ENCODE data around the gene CHRNB1.

Gene CHRNB1

GRCh38 chr17:7438656-7439460 is 6.0 kb upstream of the CHRNB1 start:
- no peak for FAIRE-seq

GRCh38 chr17:7439462-7440112 is 5.3 kb upstream of the CHRNB1 start, which contains the start of gene FGF11:
TSS of gene FGF11 (plus strand) at chr17:7439512. CDS start at chr17:7439621, 109 bp downstream.
- no peak for FAIRE-seq

DNA sequence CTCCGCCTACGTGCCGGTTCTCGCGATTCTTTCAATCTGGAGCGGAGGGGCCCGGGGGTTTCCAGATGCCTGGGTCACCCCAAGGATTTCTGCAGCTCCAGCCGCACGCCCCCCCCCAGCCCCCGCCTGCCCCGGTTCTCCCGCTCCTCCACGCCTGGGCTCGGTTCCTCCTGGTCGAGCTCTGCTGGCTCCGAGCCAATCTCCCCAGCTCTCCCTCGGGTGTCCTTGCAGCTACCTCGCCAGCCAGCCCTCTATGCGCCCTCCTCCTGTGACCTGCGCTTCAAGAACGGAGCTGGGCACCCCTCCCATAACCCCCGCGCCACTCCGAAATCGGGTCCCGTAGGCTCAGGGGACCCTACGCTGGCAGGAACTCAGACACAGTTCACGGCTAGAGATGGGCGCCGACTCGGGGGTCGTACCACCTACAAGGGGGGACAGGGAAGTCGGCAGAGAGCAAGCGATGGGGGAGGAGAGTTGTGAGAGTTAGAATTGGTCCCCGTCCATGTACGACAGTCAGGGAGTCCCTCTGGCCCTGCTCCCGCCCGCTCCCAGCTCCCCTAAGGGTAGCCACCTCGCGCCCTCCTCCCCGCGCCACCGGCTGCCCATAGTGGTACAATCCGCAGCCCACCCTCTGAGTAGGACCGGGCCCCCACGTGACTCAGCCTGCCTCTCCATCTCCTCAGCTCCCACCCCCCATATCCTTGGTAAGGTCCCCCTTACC is 4.6 kb upstream of the CHRNB1 start:
- no peak for FAIRE-seq

DNA sequence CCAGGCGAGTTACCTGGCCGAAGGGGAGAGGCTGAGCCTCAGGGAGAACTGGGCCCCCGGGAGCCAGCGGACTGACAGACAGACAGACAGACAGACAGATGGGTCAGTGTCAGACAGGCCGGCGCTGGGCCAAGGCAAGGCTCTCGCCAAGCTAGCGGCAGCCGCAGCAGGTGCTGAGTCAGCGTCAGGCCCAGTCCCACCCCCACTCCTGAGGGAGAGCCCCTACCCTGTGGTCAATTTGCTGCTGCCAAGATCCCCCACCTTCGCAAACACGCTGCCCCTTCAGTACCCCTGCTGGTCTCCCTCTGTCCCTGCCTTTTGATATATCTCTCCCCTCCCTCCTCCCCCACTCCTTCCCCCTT is 4.0 kb upstream of the CHRNB1 start:
- no peak for FAIRE-seq

DNA sequence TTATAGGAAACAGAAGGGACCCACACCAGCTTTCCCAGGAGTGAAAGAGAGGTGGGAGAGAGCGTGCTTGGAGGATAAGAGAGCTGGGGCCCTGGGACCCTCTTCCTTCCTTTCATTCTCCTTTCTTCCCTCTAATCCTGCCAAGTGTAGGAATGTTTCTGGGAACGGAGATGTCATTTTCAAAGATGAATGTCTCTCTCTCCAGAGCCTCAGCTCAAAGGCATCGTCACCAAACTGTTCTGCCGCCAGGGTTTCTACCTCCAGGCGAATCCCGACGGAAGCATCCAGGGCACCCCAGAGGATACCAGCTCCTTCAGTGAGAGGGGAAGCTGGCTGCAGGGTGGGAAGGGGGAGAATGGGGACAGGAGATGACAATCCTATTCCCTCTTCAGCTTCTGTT is 3.6 kb upstream of the CHRNB1 start:
- no peak for FAIRE-seq

DNA sequence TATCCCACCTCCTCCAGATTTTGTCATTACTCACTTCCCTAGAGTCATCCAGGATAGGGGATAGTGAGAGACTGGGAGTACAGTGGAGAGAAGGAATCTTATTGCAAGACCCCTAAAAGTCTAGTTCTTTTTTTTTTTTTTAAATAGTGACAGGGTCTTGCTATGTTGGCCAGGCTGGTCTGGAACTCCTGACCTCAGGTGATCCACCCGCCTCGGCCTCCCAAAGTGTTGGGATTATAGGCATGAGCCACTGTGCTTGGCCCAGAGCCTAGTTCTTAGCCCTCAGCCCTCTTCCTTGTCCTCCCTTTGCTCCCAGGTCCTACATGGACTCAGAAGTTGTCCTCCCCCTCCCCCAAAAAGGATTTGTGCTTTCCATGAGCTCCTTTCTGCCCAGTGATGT is 2.7 kb upstream of the CHRNB1 start:
- FAIRE-seq, result no peak

DNA sequence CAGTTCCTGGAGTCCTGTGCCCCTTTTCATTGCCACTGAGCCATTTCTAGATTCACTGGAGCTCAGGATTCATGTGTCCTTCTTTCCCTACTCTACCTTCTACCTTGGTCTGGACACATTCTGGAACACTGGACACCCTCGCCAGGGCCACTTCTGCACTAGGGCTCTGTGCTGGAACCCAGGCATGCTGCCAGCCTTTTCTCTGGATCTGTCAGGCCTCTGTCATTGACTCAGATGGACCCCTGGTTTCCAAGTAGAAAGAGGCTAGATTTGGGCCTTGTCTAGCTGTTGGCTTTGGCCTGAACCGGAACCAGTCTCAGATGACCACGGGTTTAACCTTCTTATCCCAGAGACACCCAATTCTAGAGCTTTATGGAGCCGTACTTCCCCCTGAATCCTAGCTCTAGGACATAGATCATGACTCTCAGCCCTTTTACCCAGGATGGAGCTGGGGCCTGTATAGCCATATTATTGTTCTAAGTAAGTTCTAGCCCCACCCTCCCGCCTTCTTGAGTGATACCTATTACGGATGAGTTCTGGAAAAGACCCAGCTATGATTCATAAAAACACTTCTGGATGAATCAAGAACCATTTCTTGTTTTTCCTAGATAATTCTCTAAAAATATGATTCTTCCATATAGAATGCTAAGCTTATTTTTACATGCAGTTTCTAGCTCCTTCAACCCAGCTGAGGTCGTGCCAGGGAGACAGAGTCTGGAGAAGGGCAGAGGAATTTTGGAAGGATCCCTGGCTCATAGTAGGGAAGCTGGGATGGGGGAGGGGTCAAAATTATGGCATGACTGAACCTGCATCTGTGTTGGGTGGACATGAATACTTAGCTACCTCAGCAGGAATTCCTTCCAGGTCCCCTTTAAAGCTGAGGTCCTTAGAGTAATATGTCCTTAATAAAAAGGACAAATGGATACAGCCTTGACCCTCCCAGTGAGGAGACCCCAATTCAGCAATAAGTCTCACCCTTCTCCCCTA is 1.1 kb upstream of the CHRNB1 start:
- FAIRE-seq, result no peak

DNA sequence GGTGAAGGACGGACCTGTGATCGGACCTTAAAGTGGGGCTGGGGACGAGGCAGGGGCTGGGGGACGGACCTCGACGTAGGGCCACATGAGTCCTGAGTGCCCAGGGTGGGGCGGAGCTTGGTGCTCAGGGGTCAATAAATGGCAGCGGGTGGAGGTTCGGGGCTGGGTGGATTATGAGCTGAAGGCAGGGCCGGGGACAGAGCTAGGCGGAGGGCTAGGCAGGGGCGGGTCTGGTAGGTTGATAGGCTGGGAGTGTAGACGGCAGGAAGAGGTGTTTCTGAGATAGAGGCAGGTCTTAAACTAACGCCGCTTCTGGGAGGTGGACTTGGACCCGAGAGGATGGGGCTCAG is 733 bp downstream of the CHRNB1 start:
- FAIRE-seq, result no peak

- FAIRE-seq, result no peak
Observed at GRCh38 chr17:7448461-7448860, 3.6 kb downstream of the CHRNB1 start.

DNA sequence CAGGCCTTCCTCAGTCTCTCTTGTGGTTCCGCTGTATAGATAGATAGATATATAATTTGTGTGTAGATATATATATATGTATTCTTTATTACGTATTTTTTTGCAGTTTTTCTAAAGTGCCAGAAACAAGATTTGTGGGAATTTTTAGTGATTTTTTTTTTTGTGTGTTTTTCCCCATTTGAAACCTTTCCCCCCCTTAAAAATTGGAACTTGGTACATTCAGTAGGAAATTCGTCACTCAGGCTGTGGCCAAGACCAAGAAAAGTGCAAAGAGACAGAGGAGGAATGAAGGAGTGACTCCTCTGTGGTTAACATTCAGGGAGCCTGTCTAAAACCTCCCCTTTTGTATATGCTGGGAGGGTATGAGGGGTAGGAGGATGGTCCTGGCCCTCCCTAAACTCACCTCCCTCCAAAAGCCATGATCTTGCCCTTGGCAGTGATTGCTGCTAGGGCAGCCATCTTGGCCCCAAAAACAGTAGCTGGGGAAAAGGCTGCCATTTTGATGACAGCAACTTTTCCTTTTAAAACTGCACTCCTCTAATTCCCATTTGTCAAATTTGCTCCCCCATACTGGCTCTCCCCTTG is 15.2 kb downstream of the CHRNB1 start:
- no peak for FAIRE-seq

DNA sequence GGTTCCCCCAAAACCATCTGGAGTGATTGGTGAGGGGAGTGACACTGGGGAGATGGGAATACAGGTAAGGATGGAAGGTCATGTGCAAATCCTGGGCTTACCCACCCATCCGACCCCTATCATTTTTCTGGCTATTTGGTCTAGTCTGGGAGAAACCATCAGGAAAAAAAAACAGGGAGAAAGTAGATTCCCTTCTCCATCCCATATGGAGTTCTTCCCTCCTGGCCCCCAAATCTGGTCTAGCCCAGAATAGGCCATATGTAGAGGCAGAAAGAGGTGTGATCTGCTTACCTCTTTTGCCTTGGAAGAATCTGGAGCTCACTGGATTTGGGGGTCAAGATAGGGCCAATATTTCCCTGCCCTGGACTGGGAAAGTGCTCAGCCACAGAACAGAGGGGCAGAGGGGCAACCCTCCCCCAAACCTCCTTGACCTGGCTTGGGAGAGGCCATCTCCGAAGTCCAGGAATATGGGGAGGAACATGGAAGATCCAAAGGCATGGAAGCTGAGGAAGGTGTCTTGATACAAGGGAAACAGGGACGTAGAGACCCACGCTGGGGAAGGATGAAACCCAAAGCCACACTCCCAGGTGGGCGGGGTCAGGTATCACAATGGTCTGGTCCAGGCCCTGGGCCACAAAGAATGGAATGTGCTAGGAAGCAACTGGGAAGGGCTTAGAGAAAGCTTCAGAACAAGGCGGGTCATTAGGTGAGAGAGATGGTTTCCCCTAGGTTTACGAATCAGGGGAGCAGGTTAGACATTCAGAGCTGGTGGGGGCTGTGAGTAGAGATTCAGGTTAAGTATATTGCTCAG is 16.2 kb downstream of the CHRNB1 start:
- FAIRE-seq, result no peak

DNA sequence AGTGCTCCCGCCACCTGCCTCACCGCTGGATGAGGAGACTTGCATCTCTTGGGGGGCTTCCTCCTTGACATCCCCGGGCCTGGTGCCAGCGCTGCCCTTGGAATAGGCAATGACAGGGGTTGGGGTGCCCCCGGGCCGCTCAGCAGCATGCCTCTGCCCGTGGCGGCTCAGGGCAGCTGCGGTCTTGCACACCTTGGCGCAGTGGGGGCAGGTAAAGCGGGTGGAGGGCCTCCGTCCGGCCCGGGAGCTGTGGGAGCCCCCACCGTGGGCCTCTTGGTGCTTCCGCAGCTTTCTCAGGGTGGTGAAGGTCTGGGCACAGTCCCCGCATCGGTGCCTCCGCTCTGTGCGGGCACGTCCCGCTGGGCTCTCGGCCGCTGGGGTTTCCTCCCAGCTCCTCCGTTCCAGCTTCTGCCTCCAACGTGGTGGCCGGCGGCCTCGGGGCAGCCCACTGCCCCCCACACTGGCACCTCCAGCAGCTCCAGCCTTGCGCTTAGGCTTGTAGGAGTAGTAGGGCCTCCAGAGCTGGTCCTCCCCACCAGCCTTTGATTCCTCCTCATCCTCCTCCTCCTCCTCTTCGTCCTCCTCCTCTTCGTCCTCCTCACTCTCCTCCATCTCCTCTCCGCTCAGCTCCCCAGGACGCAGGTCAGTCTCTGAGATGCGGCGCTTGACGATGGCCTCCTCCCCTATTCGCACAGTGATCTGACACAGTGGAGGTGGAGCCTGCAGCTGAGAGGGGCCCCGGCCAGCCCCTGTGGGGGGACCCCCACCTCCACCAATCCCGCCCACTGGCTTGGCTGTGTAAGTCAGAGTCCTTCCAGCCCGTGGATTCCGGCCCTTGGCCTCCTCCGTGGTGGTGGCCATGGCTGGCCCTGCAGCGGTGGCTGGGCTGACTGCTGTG is 17.9 kb downstream of the CHRNB1 start:
- no peak for FAIRE-seq

DNA sequence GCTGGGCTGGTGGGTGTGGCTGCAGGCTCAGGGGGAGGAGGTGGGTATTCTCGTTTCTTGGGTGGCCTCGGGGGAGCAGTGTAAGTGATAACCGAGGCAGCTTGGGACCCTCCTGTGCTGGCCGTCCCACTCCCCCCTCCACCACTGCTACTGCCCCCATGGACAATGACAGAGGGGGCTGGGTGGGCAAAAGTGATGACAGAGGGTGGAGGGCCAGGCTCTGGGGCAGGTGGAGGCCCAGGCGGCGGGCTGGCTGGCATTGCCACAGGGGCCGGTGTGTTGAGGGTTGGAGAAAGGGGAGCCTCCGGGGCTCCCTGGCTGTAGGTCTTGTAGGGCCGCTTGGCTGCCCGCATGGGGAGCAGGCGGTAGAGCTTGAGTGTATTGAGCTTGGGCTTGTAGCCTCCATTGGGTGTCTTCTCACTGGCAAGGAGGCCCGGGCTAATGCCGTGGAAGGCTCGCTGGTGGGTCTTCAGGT is 18.5 kb downstream of the CHRNB1 start:
- no peak for FAIRE-seq

- FAIRE-seq, result no peak
Observed at GRCh38 chr17:7464081-7464480, 19.2 kb downstream of the CHRNB1 start.

GRCh38 chr17:7465597-7466275 is 20.9 kb downstream of the CHRNB1 start:
- no peak for FAIRE-seq

DNA sequence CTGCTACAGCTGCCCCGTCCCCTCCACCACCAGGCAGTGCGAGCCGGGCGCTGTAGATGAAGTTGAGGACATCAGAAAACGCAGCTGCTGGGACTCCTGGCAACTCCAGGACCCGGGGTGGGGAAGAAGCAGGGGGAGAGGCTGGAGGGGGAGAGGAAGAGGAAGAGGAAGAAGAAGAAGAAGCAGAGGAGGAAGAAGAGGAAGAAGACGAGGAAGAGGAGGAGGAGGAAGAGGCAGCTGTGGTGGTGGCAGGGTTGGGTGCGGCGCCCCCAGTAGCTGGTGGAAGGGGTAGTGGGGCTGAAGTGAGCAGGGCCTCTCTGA is 21.4 kb downstream of the CHRNB1 start:
- no peak for FAIRE-seq

GRCh38 chr17:7466639-7467341 is 21.9 kb downstream of the CHRNB1 start:
- FAIRE-seq, result no peak

DNA sequence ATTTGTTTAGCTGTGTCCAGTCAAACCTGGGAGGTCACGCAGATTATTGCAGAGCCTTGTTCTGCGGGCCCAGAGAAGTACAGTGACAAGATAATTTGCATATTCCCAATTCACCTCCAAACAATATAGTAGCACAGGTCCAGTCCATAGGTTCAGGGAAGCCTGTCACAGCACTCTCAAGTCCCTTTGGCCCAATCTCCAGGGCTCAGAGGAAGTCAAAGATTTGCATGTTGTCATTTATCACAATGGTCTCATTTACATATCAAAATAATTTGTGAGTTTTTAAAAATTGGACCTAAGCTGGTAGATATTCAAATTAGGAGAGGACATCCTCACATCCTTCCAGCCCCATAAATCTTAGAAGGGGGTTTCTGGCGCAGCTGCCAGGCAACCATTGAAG is 22.6 kb downstream of the CHRNB1 start:
- no peak for FAIRE-seq

DNA sequence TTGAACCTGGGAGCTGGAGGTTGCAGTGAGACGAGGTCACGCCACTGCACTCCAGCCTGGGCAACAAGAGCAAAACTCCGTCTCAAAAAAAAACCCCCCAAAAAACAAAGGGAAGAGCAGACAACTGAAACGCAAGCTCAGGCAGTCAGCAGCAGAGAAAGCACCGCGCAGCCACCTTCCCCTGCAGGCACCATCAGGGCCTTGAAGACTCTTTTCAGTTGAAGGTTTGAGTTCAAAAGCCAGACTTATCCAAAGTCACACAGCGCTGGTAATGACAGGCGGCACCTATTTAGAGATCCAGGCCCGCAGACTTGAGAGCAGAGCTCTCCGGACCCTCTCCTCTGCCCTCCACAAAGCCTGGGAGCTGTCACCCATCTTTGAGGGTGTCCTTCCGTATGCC is 23.4 kb downstream of the CHRNB1 start:
- no peak for FAIRE-seq
